Globus pallidus (tissue), 1 donor: ENCODE results near the gene MYO1B.

ENCODE experiments used
- DNase-seq: peaks from one replicate; pipeline ENCODE4 v3.0.0-alpha.2; 2015; ENCODE audit warnings: low spot score

MYO1B gene

DNA sequence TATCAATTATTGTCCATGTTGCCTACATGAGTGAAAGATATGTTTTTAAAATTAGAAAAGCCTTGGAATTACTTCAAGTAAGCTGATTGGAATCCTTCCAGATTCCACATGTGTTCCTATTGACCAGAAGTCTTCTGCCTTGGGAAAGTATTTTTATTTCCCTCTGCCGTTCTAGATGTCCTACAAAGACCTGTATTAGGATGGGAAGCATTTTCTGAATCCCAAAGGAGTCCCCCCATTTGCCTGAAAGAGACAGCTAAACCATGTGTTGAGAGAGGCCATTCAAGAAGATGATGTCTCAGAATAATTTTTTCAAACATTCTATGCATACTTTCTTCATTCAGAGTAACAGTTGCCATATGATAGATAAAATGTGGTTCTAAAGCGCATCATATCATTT lies 19.0 kb upstream of the MYO1B start:
- no peak for DNase-seq

DNA sequence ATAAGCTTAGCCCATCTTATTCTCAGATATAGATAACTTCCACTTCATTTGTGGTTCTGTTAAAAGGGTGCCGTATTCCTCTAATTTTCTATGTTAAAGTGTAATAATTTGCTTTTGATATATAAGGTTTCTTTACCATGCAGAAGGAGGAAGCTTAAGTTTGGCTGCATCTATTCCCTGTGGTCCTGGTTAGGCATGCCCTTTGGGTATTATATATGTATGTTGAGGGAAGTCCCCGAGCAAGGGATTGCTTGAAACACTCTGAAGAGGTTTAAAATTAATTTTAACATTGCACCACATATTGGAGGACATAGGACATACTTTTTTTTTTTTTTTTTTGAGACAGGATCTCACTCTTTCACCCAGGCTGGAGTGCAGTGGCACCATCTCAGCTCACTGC lies 16.9 kb upstream of the MYO1B start:
- no peak for DNase-seq

DNA sequence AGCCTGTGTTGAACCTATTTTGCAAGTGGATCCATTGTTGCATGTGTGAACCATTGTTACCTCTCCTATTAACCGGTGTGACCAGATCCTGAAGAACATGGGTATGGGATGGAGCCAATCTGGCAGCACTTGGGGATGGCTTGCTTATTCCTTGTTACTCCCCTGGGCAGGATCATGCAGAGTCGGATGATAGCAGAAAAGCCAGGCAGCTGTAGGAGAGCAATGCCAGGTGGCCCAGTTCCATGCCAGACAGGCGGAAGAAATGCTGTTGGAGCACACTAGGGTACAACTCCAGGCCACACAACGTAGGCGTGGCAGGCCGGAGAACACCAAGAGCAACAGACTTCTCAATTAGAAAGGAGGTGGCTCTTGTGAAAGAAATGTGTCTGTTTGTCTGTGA lies 16.3 kb upstream of the MYO1B start:
- DNase-seq = no peak

DNA sequence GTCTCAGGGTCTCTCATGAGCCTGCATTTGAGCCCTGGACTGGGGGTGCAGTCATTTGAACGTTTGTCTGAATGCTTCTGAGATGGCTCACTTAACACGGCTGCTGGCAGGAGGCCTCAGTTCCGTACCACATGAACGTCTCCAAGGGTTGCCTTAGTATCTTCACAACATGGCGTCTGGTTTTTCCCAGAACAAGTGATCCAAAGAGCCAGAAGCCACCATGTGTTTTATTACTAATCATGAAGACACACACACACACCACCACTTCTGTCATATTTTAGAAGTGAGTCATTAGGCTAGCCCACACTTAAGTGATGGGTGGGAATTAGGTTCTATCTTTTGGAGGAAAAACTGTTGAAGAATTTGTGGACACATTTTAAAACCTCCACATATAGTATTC lies 15.0 kb upstream of the MYO1B start:
- no peak for DNase-seq

DNA sequence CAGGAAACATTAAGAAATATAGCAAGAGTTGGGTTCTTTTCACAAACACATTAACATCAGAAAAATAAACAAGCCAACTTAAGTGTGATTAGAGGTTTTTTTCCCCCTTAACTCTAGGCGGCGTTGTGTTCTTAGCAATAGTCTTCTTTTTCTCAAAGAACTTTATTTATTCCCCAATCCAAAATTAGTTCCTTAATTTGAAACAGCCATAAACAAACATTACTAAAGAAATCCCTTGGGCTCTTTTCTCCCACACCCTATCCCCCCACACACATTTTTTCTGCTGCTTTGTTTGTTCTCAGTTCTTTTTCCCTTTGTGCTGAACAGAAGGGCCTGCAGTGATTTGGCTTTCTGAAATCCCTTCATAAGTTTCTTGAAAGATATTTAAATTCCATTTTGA lies 13.2 kb upstream of the MYO1B start:
- no peak for DNase-seq

DNA sequence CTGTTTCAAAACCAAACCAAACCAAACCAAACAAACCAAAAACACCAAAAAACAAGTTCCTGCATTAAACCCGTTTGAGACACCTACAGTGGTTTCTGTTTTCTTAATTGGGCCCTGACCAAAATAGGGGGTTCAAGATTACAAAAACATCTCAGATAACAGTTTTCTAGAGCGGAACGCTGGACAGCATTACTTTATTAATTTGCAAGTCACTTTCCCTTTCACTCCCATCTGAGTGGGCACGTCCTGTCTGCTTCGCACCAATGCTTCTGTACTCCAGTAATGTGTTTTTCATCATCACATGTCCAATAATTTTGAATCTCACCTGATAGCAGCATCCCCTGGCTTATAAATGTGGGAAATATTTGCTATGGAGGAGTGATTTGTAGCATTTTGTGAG lies 11.7 kb upstream of the MYO1B start:
- DNase-seq = no peak

DNA sequence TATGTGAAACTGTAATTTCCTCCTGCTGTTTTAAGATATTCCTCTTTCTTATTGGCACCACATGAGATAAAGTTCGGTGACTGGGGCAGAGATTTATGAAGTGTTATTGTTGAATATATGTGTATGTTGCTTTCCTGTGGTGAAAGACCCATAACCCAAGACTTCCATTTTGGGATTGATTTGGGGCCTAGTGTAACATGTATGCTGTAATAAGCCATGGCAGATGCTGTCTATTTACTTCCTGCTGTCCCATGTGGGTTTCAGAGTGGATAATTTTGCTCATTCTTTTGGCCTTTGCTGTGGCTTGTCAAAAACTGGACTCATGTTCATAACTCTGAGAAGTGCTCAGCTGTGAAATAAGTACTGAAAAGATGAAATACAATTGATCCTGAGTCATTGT lies 10.8 kb upstream of the MYO1B start:
- DNase-seq = no peak

DNA sequence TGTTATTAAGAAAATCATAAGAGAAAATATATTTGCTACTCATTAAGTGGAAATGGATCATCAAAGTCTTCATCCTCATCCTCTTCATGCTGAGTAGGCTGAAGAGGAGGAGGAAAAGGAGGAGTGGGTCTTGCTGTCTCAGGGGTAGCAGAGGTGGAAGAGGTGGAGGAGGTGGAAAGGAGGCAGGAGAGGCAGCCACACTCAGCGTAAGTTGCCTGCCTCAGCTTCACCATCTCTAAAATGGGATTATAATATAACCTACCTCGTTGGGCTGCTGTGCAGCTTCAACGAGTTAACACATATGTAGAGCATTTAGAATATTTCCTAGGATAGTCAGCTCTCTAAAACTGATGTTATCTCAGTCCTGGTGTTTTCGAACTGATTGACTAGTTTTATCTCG lies 4.3 kb upstream of the MYO1B start:
- no peak for DNase-seq

DNA sequence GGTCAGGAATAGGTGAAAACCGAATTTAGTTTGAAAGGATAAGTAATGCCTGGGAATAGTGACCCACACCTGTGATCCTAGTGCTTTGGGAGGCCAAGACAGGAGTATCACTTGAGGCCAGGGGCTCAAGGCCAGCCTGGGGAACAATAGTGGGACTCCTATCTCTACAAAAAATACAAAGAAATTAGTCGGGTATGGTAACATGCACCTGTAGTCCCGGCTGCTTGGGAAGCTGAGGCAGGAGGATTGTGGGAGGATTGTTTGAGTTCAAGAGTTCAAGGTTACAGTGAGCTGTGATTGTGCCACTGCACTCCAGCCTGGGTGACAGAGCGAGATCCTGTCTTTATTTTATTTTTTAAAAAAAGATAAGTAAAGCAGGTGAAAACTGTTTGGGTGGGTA lies 3.8 kb upstream of the MYO1B start:
- no peak for DNase-seq

DNA sequence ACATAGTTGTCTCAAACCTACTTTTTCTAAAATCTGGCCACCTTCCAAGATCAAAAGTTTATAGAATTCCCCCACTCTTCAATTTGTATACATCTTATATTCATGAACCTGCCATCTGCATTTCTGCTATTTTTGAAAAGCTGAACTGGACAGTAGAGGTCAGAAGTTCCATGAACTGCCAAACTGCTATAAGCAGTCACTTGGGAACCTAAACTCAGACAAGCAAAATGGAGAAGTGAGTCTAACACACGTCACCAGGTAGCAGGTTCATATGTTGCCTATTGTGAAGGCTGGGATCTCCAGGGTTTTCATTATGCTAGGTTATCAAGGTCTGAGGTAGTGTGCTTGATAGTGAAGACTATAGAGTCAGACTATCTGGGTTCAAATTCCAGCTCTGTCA lies 2.0 kb upstream of the MYO1B start:
- DNase-seq = no peak

DNA sequence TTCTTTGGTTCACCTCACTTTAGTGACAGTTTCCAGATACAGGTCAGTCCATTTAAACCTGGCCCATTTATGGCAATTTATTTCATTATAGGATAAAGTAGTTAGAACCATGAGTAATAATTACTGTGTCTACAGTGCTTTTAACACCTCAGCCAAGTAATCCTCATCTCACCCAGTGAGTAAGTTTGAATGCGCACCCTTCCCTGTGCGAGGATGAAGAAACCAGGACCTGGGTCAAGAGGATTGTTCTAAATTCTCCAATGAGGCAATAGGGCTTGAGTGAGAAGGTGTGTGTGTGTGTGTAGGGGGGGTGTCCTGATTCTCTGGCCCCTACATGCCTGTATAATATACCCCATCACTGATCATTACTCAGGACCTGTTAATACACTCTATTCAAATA lies 854 bp upstream of the MYO1B start:
- DNase-seq = no peak

DNA sequence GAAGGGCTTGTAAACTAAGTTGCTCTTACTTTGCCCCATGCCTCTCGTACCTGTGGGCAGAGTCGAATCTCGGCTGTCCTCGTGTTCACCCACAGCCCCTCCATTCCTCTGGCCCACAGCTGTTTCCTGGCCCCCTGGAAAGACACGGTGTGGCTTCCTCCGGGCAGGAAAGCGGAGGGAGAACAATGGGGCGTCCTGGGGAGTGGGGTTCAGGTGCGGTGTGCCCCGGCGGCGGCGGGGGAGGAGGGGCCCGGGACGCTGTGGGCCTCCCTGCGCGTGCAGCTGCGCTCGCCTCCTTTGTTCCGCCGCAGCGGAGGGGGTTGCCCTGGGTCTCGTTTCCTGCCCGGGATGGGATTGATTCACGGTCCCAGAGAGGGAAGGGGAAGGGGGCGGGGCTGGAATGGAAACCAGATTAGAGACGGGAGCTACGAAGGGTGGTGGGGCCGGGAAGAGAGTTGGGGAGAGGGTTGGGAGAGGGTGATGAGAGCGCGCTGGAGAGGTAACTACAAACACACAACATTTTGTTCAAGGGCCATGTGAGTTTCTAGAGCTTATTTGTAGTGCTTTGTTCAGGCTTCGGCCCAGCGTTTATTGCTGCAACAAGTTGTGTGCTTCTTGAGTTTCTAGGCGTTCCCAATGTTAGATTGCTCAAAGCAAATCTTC lies 796 bp downstream of the MYO1B start:
- no peak for DNase-seq

DNA sequence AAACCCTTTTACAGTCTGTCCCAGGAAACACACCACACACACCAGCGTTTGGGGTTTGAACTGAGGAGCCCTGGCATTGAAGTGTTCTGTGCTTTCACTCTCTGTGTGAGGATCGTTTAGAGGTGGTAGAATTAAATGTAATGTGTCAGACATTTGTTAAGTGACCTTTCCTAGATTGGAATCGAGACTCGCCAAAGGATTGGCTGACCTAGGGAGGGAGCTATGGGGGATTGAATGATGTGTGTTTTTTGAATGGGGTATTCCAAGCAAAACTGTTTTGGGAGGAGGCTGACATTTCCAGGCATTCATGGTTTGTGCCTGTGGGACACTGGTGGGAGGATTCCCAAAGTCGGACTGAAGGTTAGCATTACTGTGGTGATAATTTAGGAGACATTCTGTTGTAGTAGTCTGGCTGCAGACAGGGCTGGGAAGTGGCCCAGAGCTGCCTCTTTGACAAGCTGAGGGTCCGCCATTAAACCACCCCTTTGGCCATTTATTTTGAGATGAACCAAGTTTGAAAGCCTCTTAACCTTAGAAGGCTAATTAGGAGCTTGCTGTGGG lies 1.7 kb downstream of the MYO1B start:
- DNase-seq = no peak

DNA sequence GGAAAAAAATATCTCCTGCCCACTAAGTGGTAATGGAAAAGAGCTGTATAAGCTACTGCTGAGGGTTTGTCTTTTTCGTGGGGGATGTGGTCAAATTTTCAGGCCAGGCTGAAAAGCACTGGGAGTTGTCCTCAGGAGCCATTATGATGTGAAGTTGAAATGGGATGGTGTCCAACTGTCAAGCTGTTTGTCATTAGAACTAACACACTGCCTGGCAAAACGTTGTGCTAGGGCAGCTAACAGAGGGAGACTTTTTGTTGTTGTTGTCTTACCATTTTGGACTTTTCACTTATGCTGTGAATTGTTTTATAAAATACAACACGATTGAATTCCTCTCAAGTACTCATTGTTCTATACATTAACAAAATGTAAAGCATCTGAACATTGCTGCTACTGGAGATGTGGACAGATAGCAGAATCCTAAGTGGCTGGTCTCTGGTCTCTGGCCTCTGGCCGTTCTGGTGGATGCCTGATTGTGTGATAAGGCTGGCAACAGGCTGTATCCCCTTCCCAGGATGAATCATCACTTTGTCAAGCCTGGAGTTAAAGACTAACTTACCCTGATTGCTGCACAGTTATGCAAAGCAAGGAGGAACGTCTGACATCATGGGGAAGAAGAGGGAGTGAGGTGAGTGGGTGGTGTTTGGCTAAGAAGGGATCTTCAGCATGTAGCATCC lies 2.3 kb downstream of the MYO1B start:
- no peak for DNase-seq

DNA sequence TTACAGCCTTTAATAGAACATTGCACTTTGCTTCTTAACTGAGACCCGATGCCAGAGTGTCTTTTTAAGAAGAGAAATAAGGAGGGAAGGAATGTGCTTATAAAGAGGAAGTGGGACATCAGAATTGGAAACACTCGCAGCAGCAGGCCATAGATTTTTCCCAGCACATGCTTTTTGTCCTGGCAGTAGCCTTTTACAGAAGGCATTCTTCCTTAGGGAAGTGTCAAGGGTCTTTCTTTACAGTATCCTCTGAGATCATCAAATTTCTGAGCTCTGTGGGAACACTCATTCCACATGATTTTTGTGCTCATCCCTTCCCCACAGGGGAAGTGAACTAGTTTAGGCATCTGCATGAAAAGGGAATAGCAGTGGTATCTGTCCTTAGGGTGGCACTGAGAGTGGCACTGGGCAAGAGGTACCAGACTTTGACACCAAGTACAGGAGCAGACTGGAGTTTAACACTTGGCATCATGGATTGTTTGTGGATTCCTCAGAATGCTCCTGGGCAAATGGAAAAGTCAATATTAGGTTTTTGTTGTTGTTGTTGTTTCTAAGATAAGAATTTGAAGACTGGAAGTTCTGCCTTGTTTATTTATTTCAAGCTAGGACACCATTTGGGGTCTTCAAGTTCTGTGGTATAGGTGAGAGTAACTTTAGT lies 4.1 kb downstream of the MYO1B start:
- DNase-seq = no peak

DNA sequence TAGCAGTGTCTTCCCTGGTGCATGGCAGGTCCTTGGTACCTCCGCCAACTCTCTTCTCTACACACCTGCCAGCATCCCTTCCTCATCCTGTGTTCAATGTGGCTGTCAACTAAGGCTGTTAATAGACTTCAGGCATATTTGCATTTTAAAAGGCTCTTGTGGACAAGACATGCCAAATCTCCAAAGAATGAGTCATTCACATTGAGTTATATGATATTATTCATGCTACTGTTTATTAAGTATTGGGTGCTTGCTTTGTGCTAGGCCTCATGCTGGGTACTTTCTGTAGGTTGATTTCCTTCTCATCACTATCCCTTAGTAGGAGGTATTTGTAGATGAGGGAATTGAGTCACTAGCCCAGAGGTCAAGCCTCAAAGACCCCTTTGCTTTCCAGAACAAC lies 5.2 kb downstream of the MYO1B start:
- DNase-seq = no peak

DNA sequence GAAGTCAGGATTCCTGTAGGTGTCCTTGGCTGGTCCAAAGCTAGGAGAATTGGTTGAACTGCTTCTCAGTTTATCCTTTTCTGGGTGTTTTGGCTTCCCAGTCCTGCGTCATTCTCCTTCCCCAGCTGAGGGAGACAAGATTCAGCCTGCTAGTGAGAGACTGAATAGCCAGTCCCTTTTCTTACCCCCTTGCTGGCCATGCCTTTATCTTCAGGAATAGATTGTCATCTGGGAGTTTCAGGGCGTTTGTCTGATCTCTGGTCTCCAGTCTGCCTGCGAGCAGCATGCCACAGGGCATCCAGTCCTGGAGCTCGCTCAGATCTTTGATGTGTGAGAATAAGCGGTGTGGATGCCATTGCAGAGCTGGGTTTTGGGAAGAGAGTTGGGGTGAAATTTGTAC lies 5.8 kb downstream of the MYO1B start:
- DNase-seq = no peak

DNA sequence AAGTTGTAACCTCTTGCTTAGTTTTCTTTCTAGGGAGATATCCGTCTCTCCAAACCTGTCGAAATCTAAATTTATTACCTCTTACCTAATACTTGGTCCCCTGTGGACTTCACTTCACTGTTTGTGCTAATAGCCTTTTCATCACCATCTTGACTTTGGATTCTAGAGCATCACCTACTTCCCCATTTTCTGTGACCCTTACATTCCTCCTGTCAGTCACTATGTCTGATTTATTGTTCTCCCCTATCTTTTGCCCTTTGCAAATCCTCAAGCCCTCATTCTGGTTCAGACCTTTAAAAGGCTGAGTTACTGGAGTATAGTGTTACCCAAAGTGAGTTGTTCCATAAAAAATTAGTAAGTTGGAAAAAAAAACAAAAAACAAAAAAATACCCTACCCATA lies 7.5 kb downstream of the MYO1B start:
- DNase-seq = no peak

DNA sequence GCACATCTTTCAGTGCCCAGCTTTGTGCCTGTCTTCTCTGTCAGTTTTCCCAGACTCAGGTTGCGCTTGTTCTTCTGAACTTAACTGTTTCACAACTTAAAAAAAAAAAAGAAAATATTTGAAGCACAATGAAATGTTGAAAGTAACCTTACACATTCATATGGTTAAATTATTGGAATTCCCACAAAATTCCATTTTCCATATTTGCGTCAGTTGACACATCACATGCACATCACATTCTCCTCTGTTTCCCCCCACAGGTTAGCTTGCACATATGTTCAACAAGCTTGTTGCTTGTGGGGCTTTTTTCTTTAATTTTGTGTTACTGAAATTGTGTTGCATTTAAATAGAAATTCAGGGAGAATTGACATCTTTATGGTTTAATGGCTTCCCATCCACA lies 8.3 kb downstream of the MYO1B start:
- DNase-seq = no peak

DNA sequence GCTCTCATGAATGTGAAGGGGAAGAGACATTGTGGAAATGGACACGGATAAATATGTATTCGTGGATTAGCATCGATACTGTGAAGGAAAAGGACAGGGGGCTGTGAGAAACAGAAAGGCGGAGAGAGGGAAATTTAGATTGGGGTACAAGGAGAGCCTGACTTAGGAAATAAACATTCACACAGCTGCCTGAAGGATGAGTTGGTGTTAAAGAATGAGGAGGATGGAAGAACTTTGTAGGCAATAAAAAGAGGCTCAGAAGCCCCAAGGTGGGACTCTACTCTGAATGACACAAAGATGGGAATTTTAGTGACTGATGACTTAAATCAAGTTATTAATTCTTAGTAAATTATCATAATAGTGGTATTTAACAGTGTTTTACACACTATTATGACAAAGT lies 10.1 kb downstream of the MYO1B start:
- DNase-seq = no peak

DNA sequence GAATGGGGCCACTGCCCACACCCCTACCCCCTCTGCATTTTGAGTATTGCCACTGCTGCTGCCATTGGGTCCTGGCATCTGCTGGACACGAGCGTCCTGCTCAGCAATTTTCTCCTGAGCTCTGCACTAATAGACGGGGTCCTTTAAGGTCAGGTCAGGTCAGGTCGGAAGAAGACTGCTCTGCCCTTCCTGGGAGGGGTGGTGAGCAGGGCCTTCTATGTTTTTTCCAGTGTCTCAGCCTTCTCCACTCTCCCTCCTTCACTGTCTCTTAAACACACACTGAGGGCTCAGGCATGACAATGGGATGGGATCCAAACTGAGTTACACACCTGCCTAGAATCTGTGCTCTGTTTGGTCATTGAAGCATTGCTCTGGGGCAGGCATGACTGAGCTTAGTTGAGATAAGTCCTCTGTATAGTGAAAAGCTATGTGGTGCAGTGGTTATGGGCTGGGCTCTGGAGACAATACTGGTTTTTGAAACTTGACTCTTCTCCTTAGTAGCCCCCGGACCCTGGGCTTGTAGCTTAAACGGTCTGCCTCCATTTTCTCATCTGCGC lies 10.6 kb downstream of the MYO1B start:
- no peak for DNase-seq

DNA sequence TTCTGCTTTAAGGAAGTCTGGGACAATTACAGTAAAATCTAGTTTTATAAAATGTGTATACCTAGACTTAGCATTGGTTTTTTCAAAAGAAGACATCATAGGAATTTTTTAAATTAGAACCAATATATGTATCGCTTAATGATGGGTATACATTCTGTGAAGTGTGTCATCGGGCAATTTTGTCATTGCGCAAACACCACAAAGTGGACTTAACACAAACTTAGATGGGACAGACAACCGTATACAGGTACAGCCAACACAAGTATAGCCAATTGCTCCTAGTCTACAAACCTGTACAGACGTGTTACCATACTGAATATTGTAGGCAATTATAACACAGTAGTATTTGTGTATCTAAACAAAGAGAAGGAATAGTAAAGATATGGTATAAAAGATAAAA lies 12.7 kb downstream of the MYO1B start:
- no peak for DNase-seq

DNA sequence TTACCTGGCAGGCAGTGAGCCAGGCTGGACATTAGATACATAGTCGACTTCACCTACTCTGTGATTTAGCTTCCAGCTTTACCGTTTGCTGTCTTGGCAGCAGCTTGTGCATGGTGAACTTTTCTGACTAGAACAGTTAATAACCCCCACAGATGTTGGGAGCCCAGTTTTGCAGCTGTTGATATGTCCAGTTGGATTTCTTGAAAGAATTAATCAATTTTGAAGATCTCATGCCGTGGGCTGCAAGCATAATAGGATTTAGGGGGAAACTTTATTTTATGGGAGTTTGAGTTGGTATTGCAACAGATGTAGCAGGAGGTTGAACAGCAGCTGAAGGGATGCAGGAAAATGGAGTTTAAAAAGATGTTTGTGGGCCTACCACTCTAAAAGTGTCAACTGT lies 13.8 kb downstream of the MYO1B start:
- DNase-seq = no peak
